ENCODE measurements around the gene MYO1D.

DNA sequence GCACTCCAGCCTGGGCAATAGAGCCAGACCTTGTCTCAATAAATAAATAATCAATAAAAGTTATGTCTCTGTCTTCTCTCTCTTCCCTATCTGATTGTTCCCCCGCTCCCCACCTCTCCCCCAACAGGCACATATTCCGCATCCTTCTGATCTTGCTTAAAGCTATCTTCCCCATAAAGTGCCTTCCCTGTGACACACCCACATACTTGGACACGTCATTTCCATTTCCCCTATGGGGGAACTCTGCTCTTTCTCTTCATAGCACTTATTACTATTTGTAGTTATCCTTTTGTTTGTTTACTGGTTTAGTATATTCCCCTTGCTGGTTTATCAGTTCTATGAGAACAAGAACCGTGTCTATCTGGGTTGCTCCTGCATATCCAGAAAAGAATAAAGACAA lies 14.9 kb downstream of the MYO1D start:
- TF ChIP-seq, protein P1, sequence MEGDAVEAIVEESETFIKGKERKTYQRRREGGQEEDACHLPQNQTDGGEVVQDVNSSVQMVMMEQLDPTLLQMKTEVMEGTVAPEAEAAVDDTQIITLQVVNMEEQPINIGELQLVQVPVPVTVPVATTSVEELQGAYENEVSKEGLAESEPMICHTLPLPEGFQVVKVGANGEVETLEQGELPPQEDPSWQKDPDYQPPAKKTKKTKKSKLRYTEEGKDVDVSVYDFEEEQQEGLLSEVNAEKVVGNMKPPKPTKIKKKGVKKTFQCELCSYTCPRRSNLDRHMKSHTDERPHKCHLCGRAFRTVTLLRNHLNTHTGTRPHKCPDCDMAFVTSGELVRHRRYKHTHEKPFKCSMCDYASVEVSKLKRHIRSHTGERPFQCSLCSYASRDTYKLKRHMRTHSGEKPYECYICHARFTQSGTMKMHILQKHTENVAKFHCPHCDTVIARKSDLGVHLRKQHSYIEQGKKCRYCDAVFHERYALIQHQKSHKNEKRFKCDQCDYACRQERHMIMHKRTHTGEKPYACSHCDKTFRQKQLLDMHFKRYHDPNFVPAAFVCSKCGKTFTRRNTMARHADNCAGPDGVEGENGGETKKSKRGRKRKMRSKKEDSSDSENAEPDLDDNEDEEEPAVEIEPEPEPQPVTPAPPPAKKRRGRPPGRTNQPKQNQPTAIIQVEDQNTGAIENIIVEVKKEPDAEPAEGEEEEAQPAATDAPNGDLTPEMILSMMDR (IDR thresholded peaks at IDR 0.05), result no peak
- TF ChIP-seq SIN3A (IDR thresholded peaks at IDR 0.05; ENCODE audit: borderline replicate concordance, insufficient read depth, low read depth, low read length) (no peak), REST (IDR thresholded peaks at IDR 0.05; ENCODE audit: insufficient read depth in 1 of 2, low read depth in 2 of 2, low read length in 1 of 2) (no peak), POLR2AphosphoS5 (IDR thresholded peaks at IDR 0.05; ENCODE audit: low read depth, low read length) (no peak)

All from Panc1 (cell line).